AG09309 (cell line): Measurements from ENCODE around the gene RAPGEF5.

Experiments used
- DNase-seq: peaks from one replicate; pipeline ENCODE4 v3.0.0-alpha.2; 2010; ENCODE audit warnings: low read depth
- H3K4me3 ChIP-seq: 2 replicates; pipeline ENCODE4 v1.5.1; 2011; ENCODE audit warnings: mild to moderate bottlenecking, low read depth, low read length, moderate library complexity; ENCODE audit not compliant: control insufficient read depth
- TF ChIP-seq, protein P1 (sequence below): IDR thresholded peaks from 2 replicates; pipeline ENCODE4 v1.5.1; 2011; ENCODE audit warnings: mild to moderate bottlenecking, low read depth, low read length, inconsistent platforms; ENCODE audit not compliant: insufficient read depth, control insufficient read depth; ENCODE audit errors: missing control alignments

The RAPGEF5 gene

DNA sequence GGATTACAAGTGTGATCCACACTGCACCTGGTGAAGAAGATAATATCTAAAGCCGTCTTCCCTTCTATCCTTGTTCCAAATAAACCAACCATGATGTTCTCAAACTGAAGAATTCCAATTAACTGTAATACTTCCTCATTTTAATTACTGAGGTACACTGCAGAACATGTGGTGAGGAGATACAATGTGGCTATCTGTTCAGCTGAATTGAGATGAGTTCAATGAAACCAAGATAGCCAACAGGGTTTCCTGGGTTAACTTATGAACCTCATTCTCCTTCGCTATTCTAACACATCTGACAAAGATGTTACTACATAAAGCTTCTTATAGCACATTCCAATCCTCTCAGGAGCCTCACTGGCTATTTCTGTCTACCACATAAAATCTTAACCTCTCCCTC is 75.5 kb downstream of the RAPGEF5 start:
- no peak for DNase-seq
- H3K4me3 ChIP-seq: no peak overlapping the region
- TF ChIP-seq, protein P1, sequence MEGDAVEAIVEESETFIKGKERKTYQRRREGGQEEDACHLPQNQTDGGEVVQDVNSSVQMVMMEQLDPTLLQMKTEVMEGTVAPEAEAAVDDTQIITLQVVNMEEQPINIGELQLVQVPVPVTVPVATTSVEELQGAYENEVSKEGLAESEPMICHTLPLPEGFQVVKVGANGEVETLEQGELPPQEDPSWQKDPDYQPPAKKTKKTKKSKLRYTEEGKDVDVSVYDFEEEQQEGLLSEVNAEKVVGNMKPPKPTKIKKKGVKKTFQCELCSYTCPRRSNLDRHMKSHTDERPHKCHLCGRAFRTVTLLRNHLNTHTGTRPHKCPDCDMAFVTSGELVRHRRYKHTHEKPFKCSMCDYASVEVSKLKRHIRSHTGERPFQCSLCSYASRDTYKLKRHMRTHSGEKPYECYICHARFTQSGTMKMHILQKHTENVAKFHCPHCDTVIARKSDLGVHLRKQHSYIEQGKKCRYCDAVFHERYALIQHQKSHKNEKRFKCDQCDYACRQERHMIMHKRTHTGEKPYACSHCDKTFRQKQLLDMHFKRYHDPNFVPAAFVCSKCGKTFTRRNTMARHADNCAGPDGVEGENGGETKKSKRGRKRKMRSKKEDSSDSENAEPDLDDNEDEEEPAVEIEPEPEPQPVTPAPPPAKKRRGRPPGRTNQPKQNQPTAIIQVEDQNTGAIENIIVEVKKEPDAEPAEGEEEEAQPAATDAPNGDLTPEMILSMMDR: no peak

DNA sequence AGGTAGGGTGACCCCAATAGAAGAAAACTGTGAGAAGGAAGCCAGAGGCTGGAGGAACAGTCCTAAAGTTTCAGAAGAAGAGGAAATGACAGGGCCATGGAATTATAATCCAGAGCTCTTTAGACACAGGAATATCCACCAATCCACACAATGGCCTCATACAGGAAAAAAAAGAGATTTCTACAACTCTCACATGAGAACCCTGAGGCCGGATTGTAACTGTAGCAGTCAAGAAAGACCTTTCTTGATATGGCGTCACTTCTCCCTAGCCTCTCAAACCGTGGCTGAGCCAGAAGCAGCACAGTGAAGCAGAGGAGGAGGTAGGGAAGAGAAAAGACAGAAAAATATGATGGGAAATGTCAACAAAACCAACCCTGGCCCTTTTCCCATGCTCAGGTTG is 76.9 kb downstream of the RAPGEF5 start:
- no peak overlapping the region for H3K4me3 ChIP-seq
- TF ChIP-seq, protein P1: no peak
- no peak for DNase-seq

DNA sequence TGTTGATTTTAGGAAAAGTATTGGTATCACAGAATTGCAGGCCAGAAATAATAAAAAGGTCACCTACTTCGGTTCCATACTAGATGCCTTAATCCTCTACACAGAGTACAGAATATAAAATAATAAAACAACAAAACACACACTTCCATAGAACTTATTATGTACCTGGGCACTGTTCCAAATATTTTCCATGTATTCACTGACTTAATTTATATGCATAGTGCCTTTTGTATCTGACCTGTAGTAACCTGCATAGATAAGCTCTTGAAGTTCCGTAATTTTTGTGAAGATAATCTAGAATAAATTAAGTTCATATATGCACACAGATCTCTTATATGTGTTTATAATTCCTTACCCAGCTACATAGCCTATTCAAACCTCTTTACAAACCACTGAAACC is 78.3 kb downstream of the RAPGEF5 start:
- TF ChIP-seq, protein P1: no peak
- no peak for DNase-seq
- H3K4me3 ChIP-seq: no peak overlapping the region

DNA sequence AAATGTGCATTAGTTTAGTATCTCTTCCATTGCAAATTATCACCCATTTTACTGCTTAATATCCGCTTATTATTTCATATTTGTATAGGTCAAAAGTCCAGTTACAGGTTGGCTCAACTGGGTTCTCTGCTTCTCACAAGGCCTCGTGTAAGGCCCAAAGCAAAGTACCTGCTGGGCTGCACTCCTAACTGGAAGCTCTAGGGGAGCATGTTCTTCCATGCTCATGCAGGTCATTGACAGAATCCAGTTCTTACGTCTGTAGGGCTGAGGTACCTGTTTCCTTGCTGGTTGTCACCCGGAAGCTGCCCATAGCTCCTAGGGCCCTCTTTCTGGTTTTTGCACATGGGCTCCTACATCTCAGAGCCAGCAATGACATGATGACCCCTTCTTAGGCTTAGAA is 79.6 kb downstream of the RAPGEF5 start:
- TF ChIP-seq, protein P1: no peak
- no peak for DNase-seq
- no peak overlapping the region for H3K4me3 ChIP-seq

GRCh38 chr7:22275661-22276060 is 81.3 kb downstream of the RAPGEF5 start:
- no peak overlapping the region for H3K4me3 ChIP-seq
- DNase-seq: no peak
- TF ChIP-seq, protein P1: no peak

DNA sequence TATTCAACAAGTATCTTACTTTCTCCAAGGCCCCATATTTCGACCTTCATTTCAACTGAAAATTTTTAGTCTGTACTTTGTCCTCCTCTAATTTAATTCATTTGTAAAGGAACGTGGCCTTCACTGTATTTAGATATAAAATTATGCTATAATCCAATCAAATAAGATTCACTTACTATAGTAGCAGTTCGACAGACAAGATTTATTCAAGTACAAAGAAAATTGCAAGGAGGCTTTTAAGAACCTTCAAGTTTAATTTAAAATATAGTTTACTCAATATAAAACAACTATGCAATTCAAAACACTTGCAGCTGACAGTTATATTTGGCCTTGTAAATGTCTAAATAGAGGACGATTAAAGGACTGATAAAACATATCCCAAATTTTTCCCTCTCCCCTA is 85.6 kb downstream of the RAPGEF5 start:
- DNase-seq: no peak
- no peak overlapping the region for H3K4me3 ChIP-seq
- TF ChIP-seq, protein P1: no peak

DNA sequence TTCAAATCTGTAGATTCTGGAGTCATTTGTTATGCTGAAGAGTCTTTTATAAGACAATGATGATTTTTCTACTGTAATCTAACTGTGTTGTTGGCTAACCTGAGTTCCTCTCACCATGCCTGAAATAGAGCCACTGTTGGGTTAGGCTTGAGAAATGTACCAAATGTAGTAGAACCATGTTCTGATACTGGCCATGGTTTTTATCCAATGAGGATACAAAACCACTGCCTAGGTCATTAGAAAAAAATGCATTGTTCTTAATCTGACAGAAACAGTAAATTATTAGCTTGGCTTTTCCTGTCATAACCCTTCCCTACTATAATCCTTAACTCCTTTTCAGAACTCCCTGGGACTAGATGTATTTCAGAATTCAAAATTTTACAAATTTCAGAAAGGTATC is 86.6 kb downstream of the RAPGEF5 start:
- TF ChIP-seq, protein P1: no peak
- no peak for DNase-seq
- no peak overlapping the region for H3K4me3 ChIP-seq
